Esophagus squamous epithelium (tissue), 5 donors: Measurements from ENCODE around the gene CYTL1. TPM values are rescaled to one million over a fixed set of nuclear protein-coding genes. Genes with fewer than 3 reads are reported as not detected.
"Not testable (repeated sequence)": the region's sequence is repeated elsewhere in the genome, so short reads cannot be mapped to it uniquely, and the experiment has no call there.

Experiments used
- DNase-seq: peaks from one replicate; lab custom pipeline; 2025; lab: John Stamatoyannopoulos, UW
- H3K27ac ChIP-seq, 4 donors: fragments of 200-600 bp; sonication (generic); one replicate each; pipeline ENCODE4 v1.5.1; 2016 to 2019; ENCODE audit warnings: mild to moderate bottlenecking in 1 of 4
- H3K27me3 ChIP-seq, 4 donors: fragments of 200-600 bp; sonication (generic); 1 replicate in 3 of 4; 2 replicates in 1 of 4; pipeline versions ENCODE4 v1.5.1 to v1.6.0; 2017 to 2021; ENCODE audit warnings: antibody characterized with exemption in 1 of 4
- H3K36me3 ChIP-seq, 3 donors: fragments of 200-600 bp; sonication (generic); one replicate each; pipeline ENCODE4 v1.5.1; 2016 to 2019
- H3K4me1 ChIP-seq, 3 donors: fragments of 200-600 bp; sonication (generic); one replicate each; pipeline ENCODE4 v1.5.1; 2017 to 2019
- H3K4me3 ChIP-seq, 4 donors: fragments of 200-600 bp; sonication (generic); 1 replicate in 3 of 4; 2 replicates in 1 of 4; pipeline ENCODE4 v1.5.1; 2016 to 2019; ENCODE audit warnings: mild to moderate bottlenecking in 2 of 4, moderate library complexity in 1 of 4
- H3K9me3 ChIP-seq, 3 donors: fragments of 200-600 bp; sonication (generic); one replicate each; pipeline ENCODE4 v1.5.1; 2016 to 2019
- POLR2A ChIP-seq, 4 donors: fragments of 450-650 bp; IDR thresholded peaks; one replicate each; pipeline ENCODE4 v1.6.1; 2017; ENCODE audit warnings: antibody characterized with exemption in 4 of 4, mild to moderate bottlenecking in 4 of 4, moderate library complexity in 3 of 4
- WGBS, 2 donors: methylation state at CpG; one replicate each; pipeline ENCODE4 v1.1.5; 2018; 5-methylcytosine and 5-hydroxymethylcytosine counted together
- intact Hi-C: fragments of 100-400 bp; cut with DNase I; formaldehyde crosslinking; loops from one replicate; pipeline ENCODE4 v1.15.0; 2022
- total RNA-seq, 4 donors: library from RNA; depleted of rRNA; stranded (reverse); fragments of >200 nt; gene quantifications; one replicate each; pipeline ENCODE4 v1.1.0, GENCODE V29; 2016
- TF ChIP-seq, protein P1 (sequence below), 6 experiments: fragments of 450-650 bp in 4 of 6; fragments of 200-600 bp in 2 of 6; sonication (generic) in 2 of 6; IDR thresholded peaks; one replicate each; pipeline ENCODE4 v1.5.1; 2016 to 2019; ENCODE audit warnings: antibody characterized with exemption in 6 of 6, mild to moderate bottlenecking in 4 of 6, moderate library complexity in 4 of 6
- donor health status: DM: yes; HTN: yes; CAD: no.

The CYTL1 gene
- total RNA-seq, 4 donors from 2014 or later: 1.0 to 2.5 TPM; not detected in 2

DNA sequence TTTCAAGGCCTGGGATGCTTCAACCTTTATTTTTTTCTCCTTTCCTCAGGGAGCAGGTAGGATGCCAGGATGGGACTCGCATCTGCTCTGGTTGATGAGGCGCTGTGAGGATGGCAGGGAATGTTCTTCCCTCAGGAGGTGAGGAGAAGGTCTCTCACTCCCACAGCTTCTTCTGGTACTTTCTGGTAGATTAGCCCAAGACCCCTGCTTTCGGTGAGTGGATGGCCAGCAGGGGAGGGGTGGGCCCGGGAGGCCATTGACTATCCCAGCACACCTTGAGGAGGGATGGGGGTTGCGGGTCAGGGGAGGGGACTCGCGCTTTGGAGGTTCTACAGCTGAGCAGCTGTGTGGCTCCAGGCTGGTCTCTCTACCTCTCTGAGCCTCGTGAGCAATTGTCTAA, 14.8 kb downstream of the CYTL1 start:
- H3K27ac ChIP-seq: no peak overlapping the region
- no peaks in the 10 kb centered on the region for H3K36me3 ChIP-seq
- H3K27me3 ChIP-seq: peaks cover 0 to 34% (median 0%) of the 10 kb centered on the region in 4 donors
- intact Hi-C loops: no loop called here
- no peaks in the 10 kb centered on the region for H3K9me3 ChIP-seq
- TF ChIP-seq, protein P1, sequence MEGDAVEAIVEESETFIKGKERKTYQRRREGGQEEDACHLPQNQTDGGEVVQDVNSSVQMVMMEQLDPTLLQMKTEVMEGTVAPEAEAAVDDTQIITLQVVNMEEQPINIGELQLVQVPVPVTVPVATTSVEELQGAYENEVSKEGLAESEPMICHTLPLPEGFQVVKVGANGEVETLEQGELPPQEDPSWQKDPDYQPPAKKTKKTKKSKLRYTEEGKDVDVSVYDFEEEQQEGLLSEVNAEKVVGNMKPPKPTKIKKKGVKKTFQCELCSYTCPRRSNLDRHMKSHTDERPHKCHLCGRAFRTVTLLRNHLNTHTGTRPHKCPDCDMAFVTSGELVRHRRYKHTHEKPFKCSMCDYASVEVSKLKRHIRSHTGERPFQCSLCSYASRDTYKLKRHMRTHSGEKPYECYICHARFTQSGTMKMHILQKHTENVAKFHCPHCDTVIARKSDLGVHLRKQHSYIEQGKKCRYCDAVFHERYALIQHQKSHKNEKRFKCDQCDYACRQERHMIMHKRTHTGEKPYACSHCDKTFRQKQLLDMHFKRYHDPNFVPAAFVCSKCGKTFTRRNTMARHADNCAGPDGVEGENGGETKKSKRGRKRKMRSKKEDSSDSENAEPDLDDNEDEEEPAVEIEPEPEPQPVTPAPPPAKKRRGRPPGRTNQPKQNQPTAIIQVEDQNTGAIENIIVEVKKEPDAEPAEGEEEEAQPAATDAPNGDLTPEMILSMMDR (IDR thresholded peaks at IDR 0.05): no peak
- TF ChIP-seq POLR2A (IDR thresholded peaks at IDR 0.05): no peak
- no peak for DNase-seq
- H3K4me1 ChIP-seq: no peaks in the 10 kb centered on the region
- H3K4me3 ChIP-seq: no peak overlapping the region
- 63 to 76% methylated on average over 3 to 5 of the region's 8 CpGs for WGBS, 2 donors

DNA sequence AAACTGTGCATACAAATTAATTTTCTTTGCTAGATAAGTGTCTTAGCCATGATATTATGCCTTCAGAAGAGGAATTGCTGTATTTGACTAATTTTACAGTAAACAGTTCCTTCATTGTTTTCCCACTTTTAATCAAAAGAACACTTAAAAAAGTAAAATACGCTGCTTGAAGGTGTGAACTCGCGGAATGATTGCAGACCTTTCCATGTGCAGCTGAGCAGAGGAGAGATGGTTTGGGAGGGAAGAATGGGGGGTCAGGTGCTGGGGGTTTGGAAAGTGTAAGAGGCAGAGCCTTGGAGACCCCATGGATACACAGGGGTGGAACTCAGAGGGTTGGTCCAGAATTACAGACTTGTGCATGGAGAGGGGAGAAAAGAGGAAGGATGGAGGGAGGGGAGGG, 15.3 kb downstream of the CYTL1 start:
- no peaks in the 10 kb centered on the region for H3K36me3 ChIP-seq
- 83 to 98% methylated on average over 3 of the region's 3 CpGs for WGBS, 2 donors
- H3K27ac ChIP-seq: no peak overlapping the region
- H3K4me3 ChIP-seq: no peak overlapping the region
- TF ChIP-seq POLR2A (IDR thresholded peaks at IDR 0.05): no peak
- TF ChIP-seq, protein P1 (IDR thresholded peaks at IDR 0.05): no peak
- intact Hi-C loops: no loop called here
- H3K27me3 ChIP-seq: peaks cover 0 to 29% (median 0%) of the 10 kb centered on the region in 4 donors
- no peak for DNase-seq
- H3K4me1 ChIP-seq: no peaks in the 10 kb centered on the region
- no peaks in the 10 kb centered on the region for H3K9me3 ChIP-seq

DNA sequence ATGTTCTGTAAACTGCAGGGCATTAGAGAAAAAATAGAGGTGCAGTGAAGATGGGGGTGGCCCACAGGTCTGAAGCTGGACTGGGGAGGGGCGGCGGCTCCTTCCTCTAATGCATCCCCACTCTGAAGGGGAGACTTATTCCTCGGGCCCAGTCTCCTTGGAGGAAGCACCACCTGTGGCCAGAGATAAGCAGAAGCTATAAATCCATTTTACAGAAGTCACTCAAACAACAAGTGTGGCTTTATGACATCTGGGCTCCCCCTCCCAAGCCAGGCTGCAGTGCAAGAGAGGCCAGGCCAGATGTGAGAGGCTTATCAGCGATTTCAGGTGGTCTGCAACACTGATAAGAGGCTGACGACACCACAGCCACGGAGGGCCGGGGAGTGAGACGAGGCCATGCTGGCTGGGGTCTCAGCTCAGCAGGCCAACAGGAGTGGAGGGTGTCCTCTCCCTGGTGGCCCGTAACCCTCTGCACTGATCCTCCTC, 15.8 kb downstream of the CYTL1 start:
- no peaks in the 10 kb centered on the region for H3K4me1 ChIP-seq
- TF ChIP-seq, protein P1 (IDR thresholded peaks at IDR 0.05): no peak
- no peak for TF ChIP-seq POLR2A (IDR thresholded peaks at IDR 0.05)
- intact Hi-C loops: no loop called here
- DNase-seq: no peak
- H3K4me3 ChIP-seq: no peak overlapping the region
- H3K9me3 ChIP-seq: no peaks in the 10 kb centered on the region
- H3K27me3 ChIP-seq: peaks cover 0 to 29% (median 0%) of the 10 kb centered on the region in 4 donors
- H3K27ac ChIP-seq: no peak overlapping the region
- 40 to 53% methylated on average over 1 to 9 of the region's 9 CpGs for WGBS, 2 donors
- no peaks in the 10 kb centered on the region for H3K36me3 ChIP-seq

DNA sequence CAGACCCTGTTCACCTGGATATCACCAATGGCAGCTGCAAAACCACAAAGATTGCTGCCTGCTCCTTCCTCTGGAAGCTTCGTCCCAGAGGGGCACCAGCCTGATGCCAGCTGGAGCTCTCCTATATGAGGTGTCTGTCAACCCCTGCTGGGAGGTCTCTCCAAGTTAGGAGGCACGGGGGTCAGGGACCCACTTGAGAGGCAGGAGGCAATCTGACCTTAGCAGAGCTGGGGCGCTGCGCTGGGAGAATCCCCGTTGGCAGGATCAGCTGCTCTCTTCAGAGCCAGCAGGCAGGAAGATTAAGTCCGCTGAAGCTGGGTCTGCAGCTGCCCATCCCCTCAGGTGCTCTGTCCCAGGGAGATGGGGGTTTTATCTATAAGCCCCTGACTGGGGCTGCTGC, 17.6 kb downstream of the CYTL1 start:
- H3K4me1 ChIP-seq, H3K9me3 ChIP-seq, H3K27ac ChIP-seq, intact Hi-C loops, DNase-seq, H3K36me3 ChIP-seq, H3K4me3 ChIP-seq: not testable (repeated sequence)
- 100% methylated on average over 1 of the region's 6 CpGs; no CpG with 5 or more reads in 1 of the 2 donors for WGBS, 2 donors
- peaks cover 0 to 29% (median 0%) of the 10 kb centered on the region in 4 donors for H3K27me3 ChIP-seq

DNA sequence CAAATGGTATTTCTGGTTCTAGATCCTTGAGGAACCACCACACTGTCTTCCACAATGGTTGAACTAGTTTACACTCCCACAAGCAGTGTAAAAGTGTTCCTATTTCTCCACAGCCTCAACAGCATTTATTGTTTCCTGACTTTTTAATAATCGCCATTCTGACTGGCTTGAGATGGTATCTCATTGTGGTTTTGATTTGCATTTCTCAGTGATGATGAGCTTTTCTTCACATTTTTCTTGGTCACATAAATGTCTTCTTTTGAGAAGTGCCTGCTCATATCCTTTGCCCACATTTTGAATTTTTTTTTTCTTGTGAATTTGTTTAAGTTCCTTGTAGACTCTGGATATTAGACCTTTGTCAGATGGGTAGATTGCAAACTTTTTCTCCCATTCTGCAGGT, 22.3 kb downstream of the CYTL1 start:
- H3K9me3 ChIP-seq, H3K27ac ChIP-seq, H3K4me3 ChIP-seq, H3K36me3 ChIP-seq, DNase-seq, intact Hi-C loops: not testable (repeated sequence)
- WGBS, 2 donors: 67 to 71% methylated on average over 1 of the region's 1 CpG
- Histone ChIP-seq H3K4me1 (peaks cover 0 to 13% (median 5%) of the 10 kb centered on the region in 3 donors), H3K27me3 (peaks cover 0 to 27% (median 0%) of the 10 kb centered on the region in 4 donors)

DNA sequence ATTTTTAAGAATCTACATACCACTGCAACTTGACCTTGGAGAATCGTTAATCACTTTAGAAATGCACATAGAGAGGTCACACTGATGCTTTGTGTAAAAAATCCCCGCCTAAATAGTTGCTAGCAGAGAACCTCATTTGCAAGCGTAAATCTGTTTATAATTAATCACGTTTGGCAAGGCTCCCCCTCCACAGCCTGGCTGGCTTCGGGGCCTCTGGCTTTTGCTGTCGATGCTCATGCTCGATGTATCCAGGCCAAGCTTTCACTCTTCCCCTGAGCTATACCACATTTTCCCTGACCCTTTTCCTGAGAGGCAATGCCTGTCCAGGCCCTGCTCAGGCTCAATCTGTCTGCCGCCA, 23.4 kb downstream of the CYTL1 start:
- TF ChIP-seq, protein P1 (IDR thresholded peaks at IDR 0.05): no peak
- TF ChIP-seq POLR2A (IDR thresholded peaks at IDR 0.05): no peak
- DNase-seq: no peak
- WGBS, 2 donors: 45 to 53% methylated on average over 8 of the region's 8 CpGs
- no peaks in the 10 kb centered on the region for H3K9me3 ChIP-seq
- H3K27me3 ChIP-seq: peaks cover 0 to 22% (median 0%) of the 10 kb centered on the region in 4 donors
- H3K36me3 ChIP-seq: no peaks in the 10 kb centered on the region
- H3K4me1 ChIP-seq: peaks cover 0 to 23% (median 9%) of the 10 kb centered on the region in 3 donors
- intact Hi-C loops: no loop called here
- no peak overlapping the region for H3K4me3 ChIP-seq
- peak overlapping the region in 1 of 4 donors; percentile 28 for H3K27ac ChIP-seq
